Left renal pelvis (tissue), 4 donors: Measurements from ENCODE around the gene EDAR. TPM values are rescaled to one million over a fixed set of nuclear protein-coding genes. Genes with fewer than 3 reads are reported as not detected.

Experiments
- DNase-seq, 4 donors: peaks; one replicate each; pipeline ENCODE4 v3.0.0-alpha.2; 2013; ENCODE audit warnings: low read depth in 4 of 4, low spot score in 3 of 4
- polyA plus RNA-seq, 4 donors: library from polyadenylated mRNA; unstranded; fragments of 120-200 nt; gene quantifications; one replicate each; pipeline ENCODE4 v1.2.1, GENCODE V29; 2013; ENCODE audit not compliant: insufficient read length in 4 of 4

The EDAR gene
- polyA plus RNA-seq, 4 donors = 1.6 to 3.5 (median 3.3) TPM

GRCh38 chr2:108942888-108943287 is 46.1 kb downstream of the EDAR start:
- no peak for DNase-seq

DNA sequence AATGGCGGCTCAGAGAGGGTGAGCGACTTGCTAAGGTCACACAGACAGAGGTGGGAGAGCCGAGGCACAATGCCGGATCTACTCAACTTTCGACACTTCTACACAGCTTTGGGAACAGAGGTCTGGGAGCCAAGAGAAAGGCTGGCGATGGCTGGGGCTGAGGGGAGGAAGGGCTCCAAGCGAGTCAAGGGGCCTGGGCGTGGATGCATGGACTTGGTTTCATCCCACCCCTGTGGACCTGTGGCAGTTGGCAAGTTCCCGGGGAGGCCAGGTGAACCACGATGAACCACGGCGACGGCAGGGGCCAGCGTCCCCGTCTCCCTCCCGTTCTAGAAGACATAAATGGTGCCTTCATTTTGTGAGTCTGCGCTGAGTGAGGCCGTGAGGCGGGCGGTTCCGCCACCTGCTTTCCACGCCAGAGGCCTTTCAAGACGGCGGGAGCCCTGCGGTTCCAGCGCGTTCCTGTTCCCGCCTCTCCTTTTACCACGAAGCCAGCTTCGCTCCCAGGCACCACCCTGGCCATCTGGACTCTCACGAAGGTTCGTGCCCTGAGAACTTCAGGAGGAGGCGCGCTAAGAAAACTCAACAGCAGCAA is 46.7 kb downstream of the EDAR start:
- no peak for DNase-seq

- no peak for DNase-seq
These were observed 47.3 kb downstream of the EDAR start for GRCh38 chr2:108941767-108942166.

DNA sequence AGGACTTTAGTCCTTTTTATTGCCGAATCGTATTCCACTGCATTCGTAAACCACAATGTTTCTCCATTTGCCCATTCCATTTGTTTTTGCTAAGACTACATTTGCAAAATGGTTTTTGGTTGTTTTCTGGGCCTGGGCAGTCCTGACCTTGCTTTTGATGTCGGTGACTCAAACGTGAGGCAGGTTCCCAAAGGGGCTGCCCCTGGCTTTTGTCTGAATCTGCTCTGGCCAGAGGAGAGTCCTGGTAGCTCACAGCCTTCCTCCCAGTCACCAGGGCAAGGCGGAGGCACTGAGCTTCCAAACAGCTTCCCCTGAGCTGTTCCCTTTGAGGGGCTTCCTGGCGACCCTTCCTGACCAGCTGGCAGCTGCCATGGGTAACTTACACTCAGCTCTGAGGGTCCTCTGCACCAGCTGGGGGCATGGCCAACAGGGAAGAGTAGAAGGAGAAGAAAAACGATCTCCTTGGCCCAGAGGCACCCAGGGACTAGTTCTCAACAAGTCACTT is 47.8 kb downstream of the EDAR start:
- DNase-seq = no peak

- DNase-seq = no peak
These were observed 48.9 kb downstream of the EDAR start for GRCh38 chr2:108940156-108940555.

- no peak for DNase-seq
These were observed 50.8 kb downstream of the EDAR start for GRCh38 chr2:108938077-108938710.

- no peak for DNase-seq
These were observed 51.5 kb downstream of the EDAR start for GRCh38 chr2:108937367-108938017.

- no peak for DNase-seq
These were observed 52.2 kb downstream of the EDAR start for GRCh38 chr2:108936866-108937265.

DNA sequence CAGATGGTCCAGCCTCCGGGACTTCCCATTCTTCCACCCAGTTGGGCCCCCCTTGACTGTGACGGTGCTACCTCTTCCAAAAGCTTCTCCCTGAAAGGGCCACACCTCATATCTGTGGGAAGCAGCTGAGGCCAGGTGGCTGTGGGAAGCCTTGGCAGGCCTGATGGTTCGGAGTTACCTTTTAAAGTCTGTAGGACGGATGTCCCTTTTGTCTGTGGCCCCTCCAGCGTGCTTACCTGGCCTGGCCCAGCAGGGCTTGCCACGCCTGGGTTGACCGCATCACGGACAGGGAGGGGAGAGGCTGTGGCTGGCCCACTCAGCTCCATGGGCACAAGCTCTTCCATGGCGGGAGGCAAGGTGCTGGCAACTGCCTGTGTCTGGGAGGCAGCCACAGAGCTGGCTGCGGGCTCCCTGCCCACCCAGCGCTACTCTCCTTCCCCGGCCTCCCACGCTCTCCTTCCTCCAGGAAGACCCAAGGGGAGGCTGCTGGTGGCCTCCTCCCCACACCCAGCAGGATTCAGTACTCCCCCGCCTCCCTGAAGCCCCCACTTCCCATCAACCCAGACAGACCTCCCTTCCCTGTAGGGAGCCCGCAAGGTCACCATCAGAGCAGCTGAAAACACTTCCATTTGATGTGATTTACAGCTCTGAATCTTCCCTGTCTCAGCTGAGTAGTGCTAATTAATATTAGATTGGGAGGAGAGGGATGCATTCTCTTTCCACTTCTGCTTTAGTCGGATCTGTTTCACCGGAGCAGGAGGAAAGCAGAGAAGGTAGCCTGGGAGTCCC is 52.8 kb downstream of the EDAR start:
- peak in 1 of 4 donors; percentile 77 for DNase-seq

DNA sequence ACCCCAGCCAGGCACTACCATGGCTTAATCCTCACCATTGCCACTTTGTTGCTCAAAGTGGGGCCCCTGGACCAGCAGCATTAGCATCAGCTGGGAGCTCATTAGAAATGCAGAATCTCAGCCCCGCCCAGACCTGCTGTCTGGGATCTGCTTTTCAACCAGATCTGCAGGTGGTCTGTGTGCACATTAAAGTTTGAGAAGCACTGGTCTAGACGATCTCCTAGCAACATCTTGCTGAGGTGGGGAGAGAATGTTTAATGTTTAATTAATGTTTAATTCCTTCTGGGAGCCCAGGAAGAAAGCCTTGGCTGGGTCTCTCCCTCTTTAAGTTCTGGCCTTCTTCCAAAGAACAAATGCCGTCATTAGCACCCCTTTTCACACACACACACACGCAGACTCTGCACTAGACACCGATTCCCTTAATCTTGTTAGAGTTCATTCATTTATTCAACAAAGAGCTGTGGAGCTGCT is 53.7 kb downstream of the EDAR start:
- no peak for DNase-seq

DNA sequence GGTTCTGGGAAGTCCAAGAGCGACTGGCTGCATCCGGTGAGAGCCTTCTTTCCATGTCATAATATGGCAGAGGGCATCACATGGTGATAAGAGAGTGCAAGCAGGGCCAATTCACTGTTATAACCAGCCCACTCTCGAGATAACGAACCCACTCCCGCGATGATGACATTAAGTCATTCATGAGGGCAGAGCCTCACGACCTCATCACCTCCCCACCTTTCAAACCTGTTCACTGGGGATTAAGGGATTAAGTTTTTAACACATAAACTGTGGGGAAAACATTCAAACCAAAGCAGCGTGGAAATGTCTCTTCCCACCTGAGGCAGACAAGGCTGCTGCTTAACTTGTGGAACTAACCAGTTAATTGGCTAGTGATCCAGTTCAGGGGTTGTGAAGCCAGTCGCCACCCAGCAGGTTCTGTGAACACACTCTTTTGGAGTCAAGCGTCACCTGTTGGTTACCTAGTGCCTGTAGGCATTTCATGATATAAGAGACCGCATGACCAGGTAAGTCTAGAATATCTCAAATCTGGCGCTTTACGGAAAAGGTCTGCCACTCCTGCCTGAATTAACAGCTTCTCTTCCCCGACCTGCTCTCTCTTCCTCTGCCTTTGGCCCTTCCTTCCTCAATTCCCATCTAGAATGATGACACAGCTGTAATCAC is 54.3 kb downstream of the EDAR start:
- DNase-seq = no peak

DNA sequence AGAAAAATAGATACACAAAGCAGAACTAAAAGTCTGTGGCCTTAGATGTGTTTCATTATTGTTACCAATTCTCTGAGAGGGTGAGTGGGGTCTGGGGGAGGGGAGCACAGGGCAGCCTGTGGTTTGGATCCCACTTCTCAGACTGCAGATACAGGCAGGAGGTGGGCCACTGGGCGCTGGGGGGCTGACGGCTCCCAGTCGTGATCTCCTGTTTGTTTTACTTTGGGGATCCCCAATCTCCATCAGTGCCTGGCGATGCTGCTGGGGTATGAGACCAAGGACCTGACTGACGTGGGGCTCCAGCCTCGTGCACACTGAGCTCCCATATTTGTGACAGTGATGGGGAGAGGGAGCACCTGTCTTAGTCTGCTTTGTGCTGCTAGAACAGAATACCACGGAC is 54.9 kb downstream of the EDAR start:
- no peak for DNase-seq

DNA sequence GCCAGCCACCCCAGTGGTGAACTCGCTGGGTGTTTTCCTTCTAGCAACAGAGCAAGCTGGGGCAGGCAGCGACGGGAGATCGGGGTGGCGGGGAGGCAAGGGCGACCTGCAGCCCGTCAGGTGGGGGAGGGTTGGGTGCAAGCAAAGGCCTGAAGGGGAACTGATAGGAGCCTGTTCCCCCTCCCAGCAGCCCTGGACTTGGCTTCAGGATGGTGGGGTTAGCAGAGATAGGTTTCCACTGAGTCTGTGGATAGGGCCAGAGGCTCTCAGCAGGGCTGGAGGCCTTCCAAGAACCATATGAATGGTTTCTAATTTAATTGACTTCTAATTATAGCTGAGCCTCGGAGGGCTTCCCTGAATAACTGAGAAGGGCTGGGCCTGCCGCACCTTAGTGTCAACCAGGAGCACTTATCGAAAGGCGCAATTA is 55.3 kb downstream of the EDAR start:
- no peak for DNase-seq

GRCh38 chr2:108932736-108933332 is 56.2 kb downstream of the EDAR start:
- DNase-seq = no peak

DNA sequence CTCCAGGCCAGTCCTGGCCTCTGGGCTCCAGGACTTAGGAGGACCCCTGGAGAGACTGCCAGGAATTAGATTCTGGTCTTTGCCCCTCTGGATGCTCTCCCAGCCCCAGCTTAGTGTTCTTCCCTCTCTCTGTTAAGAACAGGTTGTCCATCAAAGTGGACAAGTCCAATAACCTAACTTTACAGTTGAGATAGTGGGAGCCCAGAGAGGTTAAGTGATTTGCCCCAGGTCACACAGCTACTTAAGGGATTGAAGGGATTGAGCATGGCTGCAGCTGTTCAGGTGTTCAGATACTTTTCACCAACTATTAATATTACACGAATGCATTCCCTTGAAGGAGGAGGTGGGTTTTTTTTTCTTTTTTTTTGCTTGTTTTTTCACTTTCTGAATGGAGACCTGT is 57.6 kb downstream of the EDAR start:
- DNase-seq = no peak

- no peak for DNase-seq
These were observed 59.1 kb downstream of the EDAR start for GRCh38 chr2:108929807-108930425.

GRCh38 chr2:108928660-108929377 is 60.2 kb downstream of the EDAR start:
- no peak for DNase-seq

DNA sequence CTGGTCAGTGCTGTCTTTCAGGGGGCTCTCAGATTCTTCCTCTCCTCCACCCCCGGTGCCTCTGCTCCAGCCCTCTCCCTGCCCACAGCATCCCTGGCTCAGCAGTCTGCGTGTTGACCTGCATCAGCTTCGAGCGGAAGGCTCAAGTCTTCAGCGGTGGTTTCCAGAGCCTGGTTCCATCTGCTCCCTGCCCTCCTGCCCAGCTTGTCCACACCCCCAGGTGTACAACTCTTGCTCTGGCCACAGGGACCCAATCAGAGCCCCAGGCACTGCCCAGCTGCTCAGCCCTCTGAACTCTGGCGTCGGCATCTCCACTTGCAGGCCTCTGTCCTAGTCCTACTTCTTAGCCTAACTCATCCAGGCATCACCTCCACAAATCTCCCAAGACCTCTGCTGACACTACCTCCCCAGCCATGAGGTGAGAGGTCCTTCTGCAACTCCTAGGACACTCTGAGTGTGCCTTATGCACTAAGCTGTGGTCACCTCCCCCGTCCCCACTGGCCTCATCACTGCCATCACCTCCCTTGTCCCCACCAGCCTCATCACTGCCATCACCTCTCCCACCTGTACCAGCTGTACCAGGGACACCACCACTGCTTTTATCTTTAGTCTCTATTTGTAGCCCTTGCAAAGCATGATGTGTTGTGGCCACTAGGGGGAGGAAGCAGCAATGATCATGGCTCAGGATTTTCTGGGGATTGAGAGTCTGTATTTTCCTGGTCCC is 60.9 kb downstream of the EDAR start:
- DNase-seq = no peak
